ENCODE measurements around the gene INHBB.
"Not testable (repeated sequence)": the region's sequence is repeated elsewhere in the genome, so short reads cannot be mapped to it uniquely, and the experiment has no call there.

The INHBB gene

GRCh38 chr2:120316528-120317179, 29.3 kb upstream of the INHBB start:
- peak; percentile 72 for DNase-seq

GRCh38 chr2:120317180-120317533, 28.8 kb upstream of the INHBB start:
- no peak for DNase-seq

- DNase-seq, result no peak
Observed at GRCh38 chr2:120317916-120318315, 28.0 kb upstream of the INHBB start.

GRCh38 chr2:120318626-120319025, 27.3 kb upstream of the INHBB start:
- DNase-seq, result no peak

- DNase-seq, result no peak
Observed at GRCh38 chr2:120319123-120319522, 26.8 kb upstream of the INHBB start.

- DNase-seq, result no peak
Observed at GRCh38 chr2:120319686-120320317, 26.1 kb upstream of the INHBB start.

GRCh38 chr2:120320318-120320851, 25.6 kb upstream of the INHBB start:
- DNase-seq, result no peak

- not testable (repeated sequence) for DNase-seq
Observed at GRCh38 chr2:120320887-120321556, 24.9 kb upstream of the INHBB start.

- no peak for DNase-seq
Observed at GRCh38 chr2:120321721-120322284, 24.1 kb upstream of the INHBB start.

- DNase-seq, result no peak
Observed at GRCh38 chr2:120322329-120322728, 23.6 kb upstream of the INHBB start.

GRCh38 chr2:120323214-120323613, 22.7 kb upstream of the INHBB start:
- no peak for DNase-seq

GRCh38 chr2:120323807-120324399, 22.0 kb upstream of the INHBB start:
- no peak for DNase-seq

- no peak for DNase-seq
Observed at GRCh38 chr2:120324933-120325332, 21.0 kb upstream of the INHBB start.

- no peak for DNase-seq
Observed at GRCh38 chr2:120326066-120326465, 19.9 kb upstream of the INHBB start.

GRCh38 chr2:120330946-120331822, 14.8 kb upstream of the INHBB start:
- DNase-seq, result peak; percentile 46

- DNase-seq, result no peak
Observed at GRCh38 chr2:120331903-120332302, 14.0 kb upstream of the INHBB start.

GRCh38 chr2:120332384-120332783, 13.6 kb upstream of the INHBB start:
- DNase-seq, result no peak

GRCh38 chr2:120334068-120334467, 11.9 kb upstream of the INHBB start:
- DNase-seq, result no peak

GRCh38 chr2:120336749-120337148, 9.2 kb upstream of the INHBB start:
- no peak for DNase-seq

- DNase-seq, result no peak
Observed at GRCh38 chr2:120338015-120338414, 7.9 kb upstream of the INHBB start.

- DNase-seq, result no peak
Observed at GRCh38 chr2:120341977-120342376, 4.0 kb upstream of the INHBB start.

- no peak for DNase-seq
Observed at GRCh38 chr2:120342446-120342845, 3.5 kb upstream of the INHBB start.

- no peak for DNase-seq
Observed at GRCh38 chr2:120343100-120343432, 2.9 kb upstream of the INHBB start.

All from NCI-H2171 (cell line).